Activated CD4-positive, alpha-beta T cell treated with anti-CD3 and anti-CD28 coated beads for 24 hours (primary cell): ENCODE measurements around the gene PCDHGB3.
"Not testable (repeated sequence)": the region's sequence is repeated elsewhere in the genome, so short reads cannot be mapped to it uniquely, and the experiment has no call there.

ENCODE experiments used
- DNase-seq, 2 donors: peaks; one replicate each; pipeline ENCODE4 v3.0.0-alpha.2; 2020; ENCODE audit warnings: low read depth in 2 of 2

Gene PCDHGB3

DNA sequence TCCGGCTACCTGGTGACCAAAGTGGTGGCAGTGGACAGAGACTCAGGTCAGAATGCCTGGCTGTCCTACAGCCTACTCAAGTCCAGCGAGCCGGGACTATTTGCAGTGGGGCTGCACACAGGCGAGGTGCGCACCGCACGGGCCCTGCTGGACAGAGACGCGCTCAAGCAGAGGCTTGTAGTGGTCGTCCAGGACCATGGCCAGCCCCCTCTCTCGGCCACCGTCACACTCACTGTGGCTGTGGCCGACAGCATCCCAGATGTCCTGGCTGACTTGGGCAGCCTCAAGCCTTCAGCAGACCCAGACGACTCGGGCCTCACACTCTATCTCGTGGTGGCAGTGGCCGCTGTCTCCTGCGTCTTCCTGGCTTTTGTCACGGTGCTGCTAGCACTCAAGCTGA lies 13.1 kb upstream of the PCDHGB3 start:
- DNase-seq = no peak

DNA sequence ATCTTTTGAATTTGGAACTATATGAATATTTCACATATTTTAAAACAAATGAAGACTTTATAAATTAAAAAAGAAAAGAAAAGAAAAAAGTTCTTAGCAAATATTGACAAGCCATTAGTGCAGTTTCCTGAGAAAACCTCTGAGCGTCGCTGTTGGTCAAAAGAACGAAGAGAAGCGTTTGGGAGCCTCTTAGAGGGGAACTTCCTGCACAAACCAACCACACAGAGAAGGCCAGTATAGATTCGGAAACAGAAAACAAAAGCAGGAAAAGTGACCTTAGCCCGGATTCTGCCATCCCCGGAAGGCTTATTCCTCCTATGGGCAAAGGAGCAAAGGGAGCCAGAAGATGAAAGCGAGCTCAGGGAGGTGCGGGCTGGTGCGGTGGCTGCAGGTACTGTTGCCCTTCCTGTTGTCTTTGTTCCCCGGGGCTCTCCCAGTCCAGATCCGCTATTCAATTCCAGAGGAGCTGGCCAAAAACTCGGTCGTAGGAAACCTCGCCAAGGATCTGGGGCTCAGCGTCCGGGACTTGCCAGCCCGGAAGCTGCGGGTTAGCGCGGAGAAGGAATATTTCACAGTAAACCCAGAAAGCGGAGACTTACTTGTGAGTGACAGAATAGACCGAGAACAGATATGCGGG lies 10.1 kb upstream of the PCDHGB3 start, which contains the start of gene PCDHGB2:
Gene PCDHGB2 (plus strand): TSS at position 205 of the 637 bp plus-strand sequence. CDS start 142 bp downstream, at position 347.
- no peak for DNase-seq

GRCh38 chr5:141360685-141361084 lies 9.4 kb upstream of the PCDHGB3 start:
- DNase-seq = no peak

- DNase-seq = no peak
Measured at GRCh38 chr5:141362719-141363118, 7.3 kb upstream of the PCDHGB3 start.

DNA sequence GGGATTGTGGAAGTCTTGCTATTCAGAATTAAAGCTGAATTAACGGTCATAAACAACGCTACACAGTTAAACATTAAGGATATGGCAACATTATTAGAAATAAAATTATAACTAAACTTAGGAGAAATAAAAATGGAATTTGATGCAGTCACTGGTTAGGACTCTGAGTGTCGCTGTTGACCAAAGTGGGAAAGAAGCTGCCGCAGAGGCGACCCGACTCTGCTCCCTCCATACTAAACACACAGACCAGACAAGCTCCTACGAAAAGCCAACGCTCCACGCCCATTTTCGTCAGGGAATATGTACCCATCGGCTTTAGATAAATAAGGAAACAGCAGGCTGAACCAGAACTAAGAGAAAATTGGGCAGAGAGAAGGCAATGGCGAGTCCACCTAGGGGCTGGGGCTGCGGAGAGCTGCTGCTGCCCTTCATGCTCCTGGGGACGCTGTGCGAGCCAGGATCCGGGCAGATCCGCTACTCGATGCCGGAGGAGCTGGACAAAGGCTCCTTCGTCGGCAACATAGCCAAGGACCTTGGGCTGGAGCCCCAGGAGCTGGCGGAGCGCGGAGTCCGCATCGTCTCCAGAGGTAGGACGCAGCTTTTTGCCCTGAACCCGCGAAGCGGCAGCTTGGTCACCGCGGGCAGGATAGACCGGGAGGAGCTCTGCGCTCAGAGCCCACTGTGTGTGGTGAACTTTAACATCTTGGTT lies 5.9 kb upstream of the PCDHGB3 start, which contains the start of gene PCDHGA5:
Gene PCDHGA5 (plus strand): TSS at position 211 of the 709 bp plus-strand sequence. CDS start 169 bp downstream, at position 380.
- DNase-seq = no peak

DNA sequence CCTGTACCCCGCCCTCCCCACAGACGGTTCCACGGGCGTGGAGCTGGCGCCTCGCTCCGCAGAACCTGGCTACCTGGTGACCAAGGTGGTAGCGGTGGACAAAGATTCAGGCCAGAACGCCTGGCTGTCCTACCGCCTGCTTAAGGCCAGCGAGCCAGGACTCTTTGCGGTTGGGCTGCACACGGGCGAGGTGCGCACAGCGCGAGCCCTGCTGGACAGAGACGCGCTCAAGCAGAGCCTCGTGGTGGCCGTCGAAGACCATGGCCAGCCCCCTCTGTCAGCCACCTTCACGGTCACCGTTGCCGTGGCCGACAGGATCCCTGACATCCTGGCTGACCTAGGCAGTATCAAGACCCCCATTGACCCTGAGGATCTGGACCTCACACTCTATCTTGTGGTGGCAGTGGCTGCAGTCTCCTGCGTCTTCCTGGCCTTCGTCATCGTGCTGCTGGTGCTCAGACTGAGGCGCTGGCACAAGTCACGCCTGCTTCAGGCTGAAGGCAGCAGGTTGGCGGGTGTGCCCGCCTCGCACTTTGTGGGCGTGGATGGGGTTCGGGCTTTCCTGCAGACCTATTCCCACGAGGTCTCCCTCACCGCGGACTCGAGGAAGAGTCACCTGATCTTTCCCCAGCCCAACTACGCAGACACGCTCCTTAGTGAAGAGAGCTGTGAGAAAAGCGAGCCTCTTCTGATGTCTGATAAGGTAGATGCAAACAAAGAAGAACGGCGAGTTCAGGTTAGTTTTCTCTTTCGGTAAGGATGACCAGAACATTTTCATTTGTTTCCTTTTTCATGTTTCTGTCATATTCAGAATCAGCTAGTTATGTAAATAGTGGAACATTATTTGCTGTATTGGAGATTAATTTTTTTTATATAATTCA lies 3.8 kb upstream of the PCDHGB3 start:
- DNase-seq = no peak

DNA sequence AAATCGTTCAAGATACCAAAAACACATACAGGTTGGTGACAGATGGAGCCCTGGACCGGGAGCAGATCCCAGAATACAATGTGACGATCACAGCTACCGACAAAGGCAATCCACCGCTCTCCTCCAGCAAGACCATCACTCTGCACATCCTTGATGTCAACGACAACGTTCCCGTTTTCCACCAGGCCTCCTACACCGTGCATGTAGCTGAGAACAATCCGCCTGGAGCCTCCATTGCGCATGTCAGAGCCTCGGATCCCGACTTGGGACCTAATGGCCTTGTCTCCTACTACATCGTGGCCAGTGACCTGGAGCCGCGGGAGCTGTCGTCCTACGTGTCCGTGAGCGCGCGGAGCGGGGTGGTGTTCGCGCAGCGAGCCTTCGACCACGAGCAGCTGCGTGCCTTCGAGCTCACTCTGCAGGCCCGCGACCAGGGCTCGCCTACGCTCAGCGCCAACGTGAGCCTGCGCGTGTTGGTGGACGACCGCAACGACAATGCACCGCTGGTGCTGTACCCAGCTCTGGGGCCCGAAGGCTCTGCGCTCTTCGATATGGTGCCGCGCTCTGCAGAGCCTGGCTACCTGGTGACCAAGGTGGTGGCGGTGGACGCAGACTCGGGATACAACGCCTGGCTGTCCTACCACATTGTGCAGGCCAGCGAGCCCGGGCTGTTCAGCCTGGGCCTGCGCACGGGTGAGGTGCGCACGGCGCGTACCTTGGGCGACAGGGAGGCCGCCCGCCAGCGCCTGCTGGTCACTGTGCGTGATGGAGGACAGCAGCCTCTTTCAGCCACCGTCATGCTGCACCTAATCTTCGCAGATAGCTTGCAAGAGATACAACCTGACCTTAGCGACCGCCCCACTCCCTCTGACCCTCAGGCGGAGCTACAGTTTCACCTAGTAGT lies 1.8 kb downstream of the PCDHGB3 start:
- no peak for DNase-seq

- DNase-seq = no peak
Measured at GRCh38 chr5:141373673-141374317, 3.8 kb downstream of the PCDHGB3 start, which contains the start of gene PCDHGA6. Gene PCDHGA6, plus strand, starts transcription at chr5:141373891. Its CDS starts 193 bp downstream, at chr5:141374084.

DNA sequence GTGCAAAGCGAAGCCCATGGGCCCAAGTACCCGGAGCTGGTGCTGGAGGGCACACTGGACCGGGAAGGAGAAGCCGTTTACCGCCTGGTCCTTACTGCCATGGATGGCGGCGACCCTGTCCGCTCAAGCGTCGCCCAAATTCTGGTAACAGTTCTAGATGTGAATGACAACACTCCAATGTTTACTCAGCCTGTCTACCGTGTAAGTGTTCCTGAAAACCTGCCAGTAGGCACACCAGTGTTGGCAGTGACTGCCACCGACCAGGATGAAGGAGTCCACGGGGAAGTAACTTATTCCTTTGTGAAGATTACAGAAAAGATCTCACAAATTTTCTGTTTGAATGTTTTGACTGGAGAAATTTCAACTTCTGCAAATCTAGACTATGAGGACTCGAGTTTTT lies 4.6 kb downstream of the PCDHGB3 start:
- DNase-seq = no peak

GRCh38 chr5:141375444-141376155 lies 5.6 kb downstream of the PCDHGB3 start:
- not testable (repeated sequence) for DNase-seq

DNA sequence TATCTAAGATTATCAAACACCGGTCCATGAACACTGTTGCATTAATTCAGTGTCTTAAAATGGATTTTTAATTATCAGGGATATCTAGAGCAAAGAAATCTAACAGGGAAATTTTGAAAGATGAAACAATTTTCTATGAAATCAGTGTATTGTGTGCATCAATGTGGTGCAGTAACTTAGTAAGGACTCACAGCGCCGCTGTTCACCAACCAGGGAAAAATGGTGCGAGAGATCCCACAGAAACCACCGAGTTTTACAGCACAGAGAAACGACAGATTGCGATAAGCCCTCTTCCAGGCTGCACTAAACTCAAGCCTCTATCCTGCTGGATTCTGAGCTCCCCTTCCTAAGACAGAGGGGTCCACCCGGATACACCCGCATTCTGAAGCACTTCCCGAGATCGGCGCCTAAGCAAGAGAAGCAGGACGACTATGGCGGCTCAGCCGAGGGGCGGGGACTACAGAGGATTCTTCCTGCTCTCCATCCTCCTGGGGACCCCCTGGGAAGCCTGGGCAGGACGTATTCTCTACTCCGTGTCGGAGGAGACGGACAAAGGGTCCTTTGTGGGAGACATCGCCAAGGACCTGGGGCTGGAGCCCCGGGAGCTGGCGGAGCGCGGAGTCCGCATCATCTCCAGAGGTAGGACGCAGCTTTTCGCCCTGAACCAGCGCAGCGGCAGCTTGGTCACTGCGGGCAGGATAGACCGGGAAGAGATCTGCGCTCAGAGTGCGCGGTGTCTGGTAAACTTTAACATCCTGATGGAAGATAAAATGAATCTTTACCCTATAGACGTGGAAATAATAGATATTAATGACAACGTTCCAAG lies 12.6 kb downstream of the PCDHGB3 start, which contains the start of gene PCDHGA7:
Gene PCDHGA7 (plus strand): TSS at position 274 of the 826 bp plus-strand sequence. CDS start 158 bp downstream, at position 432.
- DNase-seq = no peak

DNA sequence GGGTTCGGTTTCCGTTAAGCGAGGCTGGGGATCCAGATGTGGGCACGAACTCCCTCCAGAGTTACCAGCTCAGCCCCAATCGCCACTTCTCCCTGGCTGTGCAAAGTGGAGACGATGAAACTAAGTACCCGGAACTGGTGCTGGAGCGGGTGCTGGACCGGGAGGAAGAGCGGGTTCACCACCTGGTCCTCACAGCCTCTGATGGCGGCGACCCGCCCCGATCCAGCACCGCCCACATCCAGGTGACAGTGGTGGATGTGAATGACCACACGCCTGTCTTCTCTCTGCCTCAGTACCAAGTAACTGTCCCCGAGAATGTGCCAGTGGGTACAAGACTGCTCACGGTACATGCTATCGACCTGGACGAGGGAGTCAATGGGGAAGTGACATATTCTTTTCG lies 13.3 kb downstream of the PCDHGB3 start:
- no peak for DNase-seq

DNA sequence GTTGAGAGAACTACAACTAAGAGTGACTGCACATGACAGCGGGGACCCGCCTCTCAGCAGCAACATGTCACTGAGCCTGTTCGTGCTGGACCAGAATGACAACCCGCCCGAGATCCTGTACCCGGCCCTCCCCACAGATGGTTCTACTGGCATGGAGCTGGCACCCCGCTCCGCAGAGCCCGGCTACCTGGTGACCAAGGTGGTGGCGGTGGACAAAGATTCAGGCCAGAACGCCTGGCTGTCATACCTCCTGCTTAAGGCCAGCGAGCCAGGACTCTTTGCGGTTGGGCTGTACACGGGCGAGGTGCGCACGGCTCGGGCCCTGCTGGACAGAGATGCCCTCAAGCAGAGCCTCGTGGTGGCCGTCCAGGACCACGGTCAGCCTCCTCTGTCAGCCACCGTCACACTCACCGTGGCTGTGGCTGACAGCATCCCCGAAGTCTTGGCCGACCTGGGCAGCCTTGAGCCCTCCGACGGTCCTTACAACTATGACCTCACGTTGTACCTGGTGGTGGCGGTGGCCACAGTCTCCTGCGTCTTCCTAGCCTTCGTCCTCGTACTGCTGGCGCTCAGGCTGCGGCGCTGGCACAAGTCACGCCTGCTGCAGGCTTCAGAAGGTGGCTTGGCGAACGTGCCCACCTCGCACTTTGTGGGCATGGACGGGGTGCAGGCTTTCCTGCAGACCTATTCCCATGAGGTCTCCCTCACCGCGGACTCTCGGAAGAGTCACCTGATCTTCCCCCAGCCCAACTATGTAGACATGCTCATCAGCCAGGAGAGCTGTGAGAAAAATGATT lies 14.6 kb downstream of the PCDHGB3 start:
- no peak for DNase-seq

DNA sequence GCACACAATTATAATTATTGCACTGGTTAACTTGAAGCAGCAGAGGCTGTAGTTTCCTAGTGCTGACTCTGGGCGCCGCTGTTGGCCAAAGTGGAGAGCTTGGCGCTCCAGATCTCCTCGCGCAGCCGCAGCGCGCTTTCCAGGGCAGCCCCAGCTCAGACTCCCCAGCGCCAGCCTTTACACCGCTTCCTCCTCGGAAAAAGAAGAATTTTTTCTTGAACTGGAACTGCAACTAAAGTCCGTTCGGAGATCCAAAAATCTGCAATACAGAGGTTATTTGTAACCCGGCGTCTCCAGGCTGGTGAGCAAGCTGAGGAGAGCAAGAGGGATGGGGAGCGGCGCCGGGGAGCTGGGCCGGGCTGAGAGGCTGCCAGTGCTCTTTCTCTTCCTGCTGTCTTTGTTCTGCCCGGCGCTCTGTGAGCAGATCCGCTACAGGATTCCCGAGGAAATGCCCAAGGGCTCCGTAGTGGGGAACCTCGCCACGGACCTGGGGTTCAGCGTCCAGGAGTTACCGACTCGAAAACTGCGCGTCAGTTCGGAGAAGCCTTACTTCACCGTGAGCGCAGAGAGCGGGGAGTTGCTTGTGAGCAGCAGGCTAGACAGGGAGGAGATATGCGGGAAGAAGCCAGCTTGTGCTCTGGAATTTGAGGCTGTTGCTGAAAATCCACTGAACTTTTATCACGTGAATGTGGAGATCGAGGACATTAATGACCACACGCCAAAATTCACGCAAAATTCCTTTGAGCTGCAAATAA lies 17.7 kb downstream of the PCDHGB3 start, which contains the start of gene PCDHGB4:
Gene PCDHGB4 (plus strand): TSS at position 142 of the 755 bp plus-strand sequence. CDS start 187 bp downstream, at position 329.
- DNase-seq = not testable (repeated sequence)

DNA sequence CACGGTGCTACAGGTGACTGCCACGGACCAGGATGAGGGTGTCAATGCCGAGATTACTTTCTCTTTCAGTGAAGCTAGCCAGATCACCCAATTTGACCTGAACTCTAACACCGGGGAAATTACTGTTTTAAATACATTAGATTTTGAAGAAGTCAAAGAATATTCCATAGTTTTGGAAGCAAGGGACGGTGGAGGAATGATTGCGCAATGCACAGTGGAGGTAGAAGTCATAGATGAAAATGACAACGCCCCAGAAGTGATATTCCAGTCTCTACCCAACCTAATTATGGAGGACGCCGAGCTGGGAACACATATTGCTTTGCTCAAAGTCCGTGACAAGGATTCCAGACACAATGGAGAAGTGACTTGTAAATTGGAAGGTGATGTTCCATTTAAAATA lies 18.6 kb downstream of the PCDHGB3 start:
- no peak for DNase-seq

GRCh38 chr5:141389153-141390042 lies 19.4 kb downstream of the PCDHGB3 start:
- no peak for DNase-seq
